HG03064 (cell line): Measurements from ENCODE around the gene UBE3A.

ENCODE experiments used
- ATAC-seq: cut with Tn5 transposase; IDR thresholded peaks from one replicate; pipeline ENCODE4 v1.9.1; 2021; ENCODE audit warnings: low read depth; ENCODE audit not compliant: unreplicated experiment

UBE3A gene

GRCh38 chr15:25406846-25407245 is 32.0 kb downstream of the UBE3A start:
- ATAC-seq = no peak

DNA sequence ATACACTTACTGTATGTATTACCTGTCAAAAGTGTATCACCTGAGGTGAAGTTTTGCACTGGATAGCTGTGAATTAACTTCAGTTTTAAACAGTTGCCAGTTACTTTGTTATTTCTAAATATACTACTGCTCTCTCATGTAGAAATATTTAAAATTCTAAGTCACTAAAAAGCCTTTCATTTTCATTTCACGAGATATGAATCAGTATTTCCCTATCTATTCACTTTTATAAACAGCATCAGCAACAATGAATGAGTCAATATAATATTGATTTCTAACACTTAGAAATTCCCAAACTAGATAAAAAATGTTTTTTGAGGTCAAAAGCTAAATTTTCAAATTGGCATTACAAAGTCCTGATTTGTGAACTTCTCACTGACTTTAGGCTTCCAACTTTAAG is 32.6 kb downstream of the UBE3A start:
- no peak for ATAC-seq

DNA sequence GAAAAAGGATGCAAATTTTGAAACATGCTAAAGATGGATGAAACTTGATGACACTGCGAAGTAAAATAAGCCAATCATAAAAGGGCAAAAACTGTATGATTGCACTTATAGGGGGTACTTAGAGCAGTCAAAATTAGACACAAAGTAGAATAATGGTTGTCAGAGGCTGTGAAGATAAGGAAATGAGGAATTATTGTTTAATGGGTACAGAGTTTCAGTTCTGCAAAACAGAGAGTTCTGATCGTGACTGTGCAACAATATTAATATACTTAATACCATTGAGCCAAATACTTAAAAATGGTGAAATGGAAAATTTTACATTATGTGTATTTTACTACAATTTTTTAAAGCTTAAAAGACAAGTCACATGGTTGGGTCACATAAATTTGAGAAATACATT is 35.1 kb downstream of the UBE3A start:
- no peak for ATAC-seq

- no peak for ATAC-seq
These were observed 36.5 kb downstream of the UBE3A start for GRCh38 chr15:25402342-25402741.

- no peak for ATAC-seq
These were observed 37.3 kb downstream of the UBE3A start for GRCh38 chr15:25401501-25401900.

GRCh38 chr15:25397100-25397499 is 41.7 kb downstream of the UBE3A start:
- no peak for ATAC-seq

DNA sequence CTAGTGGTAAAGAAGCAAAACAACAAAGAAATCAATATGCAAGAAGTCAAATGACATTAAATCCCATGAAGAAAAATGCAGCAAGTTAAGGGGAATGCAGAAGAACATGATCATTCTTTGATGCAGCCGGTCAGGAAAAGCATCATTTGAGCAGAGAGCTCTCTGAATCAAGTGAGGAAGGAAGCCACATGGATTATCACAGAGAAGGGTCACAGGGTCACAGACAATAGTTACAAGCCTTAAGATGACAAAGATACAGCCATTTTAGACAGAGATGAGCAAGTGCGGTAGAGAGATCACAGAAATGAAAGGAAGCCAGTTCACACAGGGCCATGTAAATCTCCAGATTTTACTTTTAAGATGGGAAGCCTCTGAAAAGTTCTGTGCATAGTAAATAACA is 43.9 kb downstream of the UBE3A start:
- ATAC-seq = no peak

- ATAC-seq = no peak
These were observed 46.0 kb downstream of the UBE3A start for GRCh38 chr15:25392806-25393205.

DNA sequence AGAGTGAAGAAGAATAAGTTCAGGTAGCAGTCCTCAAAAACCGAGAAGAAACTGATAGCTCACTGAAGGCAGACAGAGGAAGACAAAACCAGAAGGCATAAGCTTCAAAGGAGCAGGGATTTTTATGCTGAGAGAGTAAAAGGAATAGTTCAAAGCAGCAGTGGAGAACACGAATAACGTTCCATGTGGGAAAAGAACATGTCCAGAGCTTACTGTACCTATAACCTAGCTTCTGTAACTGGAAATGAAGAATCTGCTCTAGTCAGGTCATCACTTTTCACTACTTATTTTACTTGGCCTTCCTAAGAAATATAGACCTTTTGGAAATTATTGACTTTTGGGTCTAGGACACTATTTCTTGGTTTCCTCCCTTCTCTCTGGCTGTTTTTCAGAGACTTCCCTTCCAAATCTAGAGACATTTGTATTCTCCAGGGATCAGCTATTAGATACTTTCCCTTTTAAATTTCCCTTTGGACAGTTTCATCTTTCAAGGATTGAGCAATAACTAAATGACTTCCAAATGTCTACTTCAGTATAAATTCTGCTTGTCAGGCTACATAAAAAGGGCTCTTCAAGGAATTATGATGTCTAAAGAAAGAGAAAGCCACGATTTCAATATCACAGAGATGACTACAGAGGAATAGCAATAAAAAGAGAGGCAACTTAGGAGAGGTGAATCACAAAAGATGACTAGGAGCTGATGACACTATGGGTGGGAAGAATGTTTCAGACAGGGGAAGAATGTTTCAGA is 46.7 kb downstream of the UBE3A start:
- ATAC-seq = no peak

- no peak for ATAC-seq
These were observed 52.8 kb downstream of the UBE3A start for GRCh38 chr15:25385986-25386385.

- ATAC-seq = no peak
These were observed 57.2 kb downstream of the UBE3A start for GRCh38 chr15:25381579-25381978.

- no peak for ATAC-seq
These were observed 60.3 kb downstream of the UBE3A start for GRCh38 chr15:25378501-25378901.

- ATAC-seq = no peak
These were observed 63.3 kb downstream of the UBE3A start for GRCh38 chr15:25375557-25375956.

DNA sequence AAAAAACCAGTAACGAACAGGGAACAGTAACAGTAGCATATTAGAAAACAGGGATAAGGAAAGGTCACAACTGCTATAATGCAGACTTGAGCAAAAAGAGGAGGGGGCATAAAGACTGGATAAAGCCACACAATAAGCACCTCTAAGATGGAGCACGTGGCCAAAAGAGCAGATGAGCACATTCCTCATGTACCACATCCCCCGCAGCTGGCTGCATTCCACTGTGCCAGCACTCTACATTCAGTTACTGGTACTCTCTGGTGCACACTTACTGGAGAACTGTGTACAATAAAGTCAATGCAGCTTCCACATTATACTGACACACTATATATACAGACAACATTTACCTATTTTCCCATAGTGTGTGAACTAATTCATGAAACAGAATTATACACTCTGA is 64.7 kb downstream of the UBE3A start:
- no peak for ATAC-seq

DNA sequence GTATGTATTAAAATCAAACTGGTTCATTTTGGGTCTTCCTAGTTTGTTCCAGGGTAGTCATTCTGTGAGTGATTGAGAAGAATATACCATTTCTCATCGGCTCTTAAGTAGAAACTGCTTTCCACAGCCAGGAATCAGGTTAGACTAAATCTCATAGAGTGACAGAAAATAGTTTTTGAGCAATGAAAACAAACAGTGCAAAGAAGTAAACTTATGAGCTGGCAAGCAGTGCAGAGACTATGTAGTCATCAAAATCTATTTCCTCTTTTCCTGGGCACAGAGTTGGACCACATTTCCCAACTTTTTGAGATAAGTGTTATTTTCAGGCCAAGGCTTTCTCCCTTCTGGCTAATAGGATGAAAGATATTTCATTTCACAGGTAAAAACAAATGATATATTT is 66.5 kb downstream of the UBE3A start:
- no peak for ATAC-seq

- no peak for ATAC-seq
These were observed 70.0 kb downstream of the UBE3A start for GRCh38 chr15:25368850-25369249.

DNA sequence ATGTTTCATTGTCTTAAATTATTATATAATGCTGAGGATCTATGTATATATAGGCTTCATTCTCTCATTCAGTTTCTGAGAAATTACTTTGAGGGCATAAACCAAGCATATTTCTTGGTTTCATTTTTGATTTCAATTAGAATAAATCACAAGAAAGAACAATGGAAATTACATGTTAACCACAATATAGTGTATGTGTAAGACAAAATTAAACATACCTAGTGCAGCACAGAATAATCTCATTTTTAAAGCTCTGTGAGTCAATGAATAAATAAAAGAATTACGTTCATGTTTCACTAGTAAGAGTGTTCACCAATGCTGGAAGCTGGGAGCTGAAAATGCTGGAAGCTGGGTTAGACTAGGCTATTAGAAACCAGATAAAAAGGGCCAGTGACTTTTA is 72.8 kb downstream of the UBE3A start:
- ATAC-seq = no peak

GRCh38 chr15:25362545-25362944 is 76.3 kb downstream of the UBE3A start:
- ATAC-seq = no peak

- no peak for ATAC-seq
These were observed 91.1 kb downstream of the UBE3A start for GRCh38 chr15:25347707-25348106.

GRCh38 chr15:25346371-25346770 is 92.5 kb downstream of the UBE3A start:
- no peak for ATAC-seq

DNA sequence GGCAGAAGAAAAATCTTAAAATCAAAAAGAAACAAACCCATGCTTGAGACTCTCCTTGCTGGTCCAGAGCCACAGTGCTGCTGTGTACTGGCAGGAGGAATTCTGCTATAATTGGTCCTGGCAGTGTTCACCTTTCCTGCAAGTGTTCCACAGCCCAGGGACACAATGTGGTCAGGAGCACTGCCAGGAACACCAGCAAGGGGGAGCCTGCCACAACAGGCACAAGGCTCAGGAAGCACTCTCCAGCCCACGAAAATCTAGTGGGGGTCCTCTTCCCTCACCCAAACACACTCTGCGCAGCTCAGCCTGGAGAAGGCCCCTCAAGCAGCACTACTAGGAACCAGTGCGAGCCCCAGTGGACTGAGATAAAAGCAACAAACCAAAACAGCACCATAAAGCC is 92.9 kb downstream of the UBE3A start:
- no peak for ATAC-seq

- ATAC-seq = no peak
These were observed 96.2 kb downstream of the UBE3A start for GRCh38 chr15:25342629-25343028.

DNA sequence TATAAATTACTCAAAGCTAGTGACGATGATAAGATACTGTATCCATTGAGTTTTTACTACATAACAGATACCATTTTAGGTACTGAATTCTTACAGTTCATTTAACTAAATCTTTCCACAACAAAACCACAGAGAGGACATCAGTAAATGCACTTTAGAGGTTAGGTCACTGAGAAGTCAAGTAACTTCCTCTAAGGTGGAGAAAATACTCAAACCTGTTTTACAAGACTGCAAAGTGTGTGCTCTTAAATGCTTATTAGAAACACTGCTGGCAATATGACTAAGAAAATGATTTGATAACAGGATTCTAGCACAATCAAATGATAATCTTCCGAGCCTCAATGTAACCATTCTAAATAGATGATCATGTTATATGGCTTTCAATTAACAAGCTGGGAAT is 99.4 kb downstream of the UBE3A start:
- ATAC-seq = no peak
